Lower leg skin (tissue), 3 donors: Measurements from ENCODE around the gene MYL3.

Source experiments
- CTCF ChIP-seq, 3 donors: fragments of 450-650 bp; IDR thresholded peaks; one replicate each; pipeline ENCODE4 v1.5.1; 2016; ENCODE audit warnings: antibody characterized with exemption in 3 of 3, mild to moderate bottlenecking in 3 of 3, moderate library complexity in 2 of 3
- POLR2A ChIP-seq, 2 donors: fragments of 450-650 bp; IDR thresholded peaks; one replicate each; pipeline ENCODE4 v1.6.1; 2016 to 2017; ENCODE audit warnings: antibody characterized with exemption in 2 of 2, mild to moderate bottlenecking in 1 of 2, moderate library complexity in 1 of 2

GRCh38 chr3:46884427-46884826 lies 21.2 kb upstream of the MYL3 start:
- no peak for TF ChIP-seq CTCF (IDR thresholded peaks at IDR 0.05)
- no peak for TF ChIP-seq POLR2A (IDR thresholded peaks at IDR 0.05)
